ENCODE results near the gene UBE2A. TPM values are rescaled to one million over a fixed set of nuclear protein-coding genes. Genes with fewer than 3 reads are reported as not detected.

The UBE2A gene
- total and polyA plus RNA-seq, 10 donors = 38.5 to 53.4 (median 42.6) TPM

- no peak for DNase-seq
- H3K4me3 ChIP-seq = no peak overlapping the region
- WGBS, 5 donors = 42 to 79% (median 67%) methylated on average over 2 of the region's 2 CpGs
- no peak for TF ChIP-seq CTCF (IDR thresholded peaks at IDR 0.05 in 8 of 11, conservative IDR thresholded peaks at IDR 0.05 in 3 of 11)
- no peak for TF ChIP-seq POLR2AphosphoS5 (IDR thresholded peaks at IDR 0.05)
- TF ChIP-seq POLR2A (IDR thresholded peaks at IDR 0.05) = no peak
- intact Hi-C loops (cut with DNase I; ENCODE audit: low total_unique reads) = no loop called here
- H3K9me3 ChIP-seq = no peaks in the 10 kb centered on the region
- H3K4me1 ChIP-seq = peaks cover 0 to 9% (median 0%) of the 10 kb centered on the region in 6 donors
- peak overlapping the region in 4 of 8 donors; percentile 7 to 47 (median 31) for H3K27ac ChIP-seq
- H3K27me3 ChIP-seq (replicated peaks in 1 of 7) = no peaks in the 10 kb centered on the region
- peaks cover 0 to 82% (median 36%) of the 10 kb centered on the region in 6 donors for H3K36me3 ChIP-seq
Observed at GRCh38 chrX:119625843-119626242, 51.5 kb downstream of the UBE2A start.

Other genes with a start within 250 kb of the UBE2A start
- gene SLC25A43, start 175.2 kb upstream of the UBE2A start, total RNA-seq = 10 to 100 TPM in 3 of 7 donors, 1 to 10 TPM in 4; 6.9 to 13.7 (median 9.8) TPM
- 1 to 10 TPM; 5.5 to 7.5 (median 6.2) TPM for gene SLC25A43, start 175.2 kb upstream of the UBE2A start, polyA plus RNA-seq
- 100 to 1,000 TPM; 204 to 256 (median 238) TPM for gene SLC25A5, start 106.1 kb upstream of the UBE2A start, total RNA-seq
- gene SLC25A5, start 106.1 kb upstream of the UBE2A start, polyA plus RNA-seq = 100 to 1,000 TPM; 146 to 244 (median 226) TPM
- 10 to 100 TPM; 20.4 to 31.6 (median 24.6) TPM for gene STEEP1, start 9.2 kb upstream of the UBE2A start, total RNA-seq
- 10 to 100 TPM; 11.0 to 19.5 (median 13.2) TPM for gene STEEP1, start 9.2 kb upstream of the UBE2A start, polyA plus RNA-seq
- gene NKRF, start 31.9 kb downstream of the UBE2A start, total RNA-seq = 10 to 100 TPM in 5 of 7 donors, 1 to 10 TPM in 2; 8.2 to 13.8 (median 12.5) TPM
- 10 to 100 TPM in 1 of 3 donors, 1 to 10 TPM in 2; 6.9 to 10.9 (median 9.4) TPM for gene NKRF, start 31.9 kb downstream of the UBE2A start, polyA plus RNA-seq
- 100 to 1,000 TPM in 3 of 7 donors, 10 to 100 TPM in 4; 94.7 to 139 (median 99.8) TPM for gene SEPTIN6, start 118.6 kb downstream of the UBE2A start, total RNA-seq
- 10 to 100 TPM; 45.1 to 58.2 (median 50.8) TPM for gene SEPTIN6, start 118.6 kb downstream of the UBE2A start, polyA plus RNA-seq
- gene SOWAHD, start 184.0 kb downstream of the UBE2A start, total RNA-seq = 1 to 10 TPM; 5.0 to 9.5 (median 8.1) TPM
- 10 to 100 TPM; 19.2 to 26.2 (median 19.9) TPM for gene SOWAHD, start 184.0 kb downstream of the UBE2A start, polyA plus RNA-seq
- 1,000 to 10,000 TPM; 1,435 to 2,313 (median 1,812) TPM for gene RPL39, start 217.1 kb downstream of the UBE2A start, total RNA-seq
- gene RPL39, start 217.1 kb downstream of the UBE2A start, polyA plus RNA-seq = over 10,000 TPM; 15,023 to 18,857 (median 18,305) TPM